Fibroblast of gingiva (primary cell): Measurements from ENCODE around the gene LAMTOR5.
A peak's percentile ranks its signal among the peaks of the same experiment; 100 is the strongest.
"Not testable (repeated sequence)": the region's sequence is repeated elsewhere in the genome, so short reads cannot be mapped to it uniquely, and the experiment has no call there.

ENCODE experiments used
- DNase-seq: peaks from one replicate; pipeline ENCODE4 v3.0.0-alpha.2; 2011; ENCODE audit warnings: low read depth

LAMTOR5 gene

DNA sequence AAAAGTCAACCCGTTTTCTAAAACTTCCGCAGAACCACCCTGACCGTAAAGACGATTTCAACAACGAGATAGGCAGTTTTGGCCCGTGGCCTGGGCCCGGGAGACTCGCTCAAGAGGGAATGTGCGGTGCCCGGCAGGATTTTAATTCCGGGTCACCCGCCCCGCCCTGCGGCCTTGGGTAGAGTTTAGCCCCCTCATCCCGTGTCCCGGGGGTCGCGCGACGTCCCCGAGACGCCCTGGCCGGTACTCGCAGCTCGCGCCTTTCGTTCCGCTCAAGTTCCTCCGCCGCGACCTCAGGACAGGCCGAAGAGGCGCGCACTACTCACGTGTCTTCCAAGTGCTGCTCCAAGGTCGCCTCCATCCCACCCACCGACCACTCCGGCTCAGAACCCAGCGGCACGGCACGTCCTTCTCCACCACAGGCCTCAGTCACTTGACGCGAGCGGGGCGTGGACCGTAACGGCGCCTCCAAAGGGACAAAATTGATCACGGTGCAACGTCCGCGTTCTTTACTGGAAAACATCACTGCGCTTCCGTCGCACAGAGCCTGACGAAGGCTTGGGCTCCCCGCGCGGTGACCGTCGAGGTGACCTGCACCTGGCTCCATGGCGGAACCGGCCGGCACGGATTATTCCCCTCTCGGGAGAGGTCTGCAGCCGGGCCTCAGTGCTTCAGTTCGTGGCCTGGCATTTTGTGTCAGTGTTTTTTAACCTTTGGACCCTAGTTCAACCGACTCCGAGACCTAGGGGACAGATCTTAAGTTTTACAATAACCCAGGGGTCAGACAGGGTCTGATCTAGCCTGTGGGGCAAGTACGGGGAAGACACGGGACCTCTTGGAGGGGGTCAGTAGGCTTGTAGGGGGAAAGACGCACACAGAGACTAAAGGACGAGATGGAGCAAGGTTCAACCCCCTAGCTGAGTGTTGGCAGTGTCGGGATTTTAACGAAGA lies at the start of gene LAMTOR5:
Gene LAMTOR5, minus strand, starts transcription at position 435 of the 951 bp plus-strand sequence. Its CDS starts 74 bp downstream, at position 361.
- peak; percentile 94 for DNase-seq

DNA sequence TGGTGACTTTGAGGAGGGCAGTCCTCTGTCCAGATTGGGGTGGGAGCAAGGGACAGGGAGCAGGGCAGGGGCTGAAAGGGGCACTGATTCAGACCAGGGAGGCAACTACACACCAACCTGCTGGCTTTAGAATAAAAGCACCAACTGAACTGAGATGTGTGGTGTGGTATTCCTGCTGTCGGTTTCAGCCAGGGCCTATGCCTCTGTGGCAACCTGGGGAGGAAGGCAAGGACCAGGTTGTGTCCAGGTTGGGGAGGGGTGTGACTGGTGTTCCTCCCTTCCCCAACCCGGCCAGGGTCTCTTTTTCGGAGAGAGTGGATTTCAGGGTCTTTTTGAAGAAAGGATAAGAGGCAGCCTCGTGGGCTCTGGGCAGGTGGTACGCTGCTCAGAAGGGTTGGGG lies 49.7 kb upstream of the LAMTOR5 start:
- DNase-seq = no peak

DNA sequence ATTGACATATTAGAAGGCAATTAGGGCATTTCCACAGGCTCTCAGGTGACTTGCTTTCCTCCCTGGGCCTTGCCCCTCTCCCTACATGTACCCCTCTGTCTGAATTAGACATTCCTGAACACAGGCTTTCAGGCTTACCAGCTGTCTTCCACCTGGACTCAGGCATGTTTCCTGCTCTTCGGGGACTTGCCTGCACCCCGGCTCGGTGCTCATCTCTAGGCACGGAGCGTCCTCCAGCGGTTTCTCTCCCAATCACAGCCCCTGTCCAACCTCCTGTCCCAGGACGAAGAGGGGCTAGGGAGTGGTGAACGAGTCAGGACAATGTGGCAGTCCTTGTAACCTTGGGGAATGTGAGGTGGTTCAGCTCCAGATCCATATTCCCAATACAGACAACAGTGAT lies 47.7 kb upstream of the LAMTOR5 start:
- no peak for DNase-seq

DNA sequence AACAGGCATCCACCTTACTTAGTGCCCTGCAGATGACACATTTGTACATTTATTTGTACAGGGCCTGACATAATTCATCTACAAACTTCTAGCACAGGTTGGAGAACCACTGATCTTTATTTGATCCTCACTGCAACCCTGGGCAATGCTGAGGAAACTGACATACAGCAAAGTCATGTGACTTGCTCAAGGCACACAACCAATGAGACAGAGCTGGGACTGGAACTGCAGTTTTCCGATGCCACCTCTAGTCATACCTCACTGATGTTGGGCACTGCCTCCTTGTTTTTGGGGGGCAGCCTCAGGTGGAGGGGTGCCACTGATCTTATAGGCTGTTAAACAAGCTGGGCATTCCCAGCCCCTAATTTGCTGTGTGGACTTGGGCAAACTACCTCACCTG lies 46.8 kb upstream of the LAMTOR5 start:
- no peak for DNase-seq

DNA sequence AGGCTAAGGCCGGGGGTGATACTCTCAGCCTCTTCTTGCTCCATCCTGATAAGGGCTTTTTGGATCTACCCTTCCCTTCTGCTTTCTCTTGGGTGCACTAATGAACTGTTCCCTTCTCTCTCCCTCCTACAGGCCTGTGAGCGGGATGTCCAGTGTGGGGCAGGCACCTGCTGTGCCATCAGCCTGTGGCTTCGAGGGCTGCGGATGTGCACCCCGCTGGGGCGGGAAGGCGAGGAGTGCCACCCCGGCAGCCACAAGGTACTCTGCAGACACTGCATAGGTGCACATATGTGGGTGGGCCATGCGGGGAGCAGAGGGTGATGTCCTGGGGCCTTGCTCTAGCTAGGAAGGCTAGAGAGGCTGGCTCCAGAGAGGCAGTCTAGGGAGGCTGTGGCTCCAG lies 46.3 kb upstream of the LAMTOR5 start:
- no peak for DNase-seq

DNA sequence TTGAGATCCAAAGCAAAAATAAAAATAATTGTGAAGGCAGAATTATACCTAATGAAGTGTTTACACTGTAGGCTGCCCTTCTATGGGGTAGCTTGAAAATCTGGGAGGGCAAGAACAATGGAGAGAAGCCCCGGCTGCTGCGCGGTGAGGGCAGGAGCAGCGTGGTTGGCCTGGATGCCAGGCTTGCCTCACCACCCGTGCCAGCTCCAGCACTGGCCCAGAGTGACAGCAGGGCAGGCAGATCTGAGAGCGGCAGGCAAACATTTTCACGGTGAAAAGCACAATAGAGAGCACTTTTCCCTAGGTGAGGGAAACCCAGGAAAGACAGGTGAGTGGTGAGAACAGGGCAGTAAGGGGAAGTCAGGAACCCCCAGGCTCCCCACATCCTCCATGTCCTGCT lies 44.8 kb upstream of the LAMTOR5 start:
- no peak for DNase-seq

DNA sequence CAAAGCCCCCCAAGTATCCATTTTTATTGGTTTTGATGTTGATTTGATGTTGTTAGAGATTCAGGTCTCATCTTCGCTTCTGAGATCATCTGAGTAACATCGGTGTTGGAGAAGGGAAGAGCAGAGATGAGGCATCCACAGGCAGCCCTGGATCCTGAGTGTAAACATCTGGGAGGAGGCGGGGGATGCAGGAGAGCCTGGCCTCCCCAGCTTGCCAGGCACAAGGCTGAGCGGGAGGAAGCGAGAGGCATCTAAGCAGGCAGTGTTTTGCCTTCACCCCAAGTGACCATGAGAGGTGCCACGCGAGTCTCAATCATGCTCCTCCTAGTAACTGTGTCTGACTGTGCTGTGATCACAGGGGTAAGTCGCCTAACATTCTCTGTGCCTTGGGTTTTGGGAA lies 43.4 kb upstream of the LAMTOR5 start, which contains the start of gene PROK1:
Gene PROK1, plus strand, starts transcription at position 221 of the 400 bp plus-strand sequence. Its CDS starts 68 bp downstream, at position 289.
- no peak for DNase-seq

DNA sequence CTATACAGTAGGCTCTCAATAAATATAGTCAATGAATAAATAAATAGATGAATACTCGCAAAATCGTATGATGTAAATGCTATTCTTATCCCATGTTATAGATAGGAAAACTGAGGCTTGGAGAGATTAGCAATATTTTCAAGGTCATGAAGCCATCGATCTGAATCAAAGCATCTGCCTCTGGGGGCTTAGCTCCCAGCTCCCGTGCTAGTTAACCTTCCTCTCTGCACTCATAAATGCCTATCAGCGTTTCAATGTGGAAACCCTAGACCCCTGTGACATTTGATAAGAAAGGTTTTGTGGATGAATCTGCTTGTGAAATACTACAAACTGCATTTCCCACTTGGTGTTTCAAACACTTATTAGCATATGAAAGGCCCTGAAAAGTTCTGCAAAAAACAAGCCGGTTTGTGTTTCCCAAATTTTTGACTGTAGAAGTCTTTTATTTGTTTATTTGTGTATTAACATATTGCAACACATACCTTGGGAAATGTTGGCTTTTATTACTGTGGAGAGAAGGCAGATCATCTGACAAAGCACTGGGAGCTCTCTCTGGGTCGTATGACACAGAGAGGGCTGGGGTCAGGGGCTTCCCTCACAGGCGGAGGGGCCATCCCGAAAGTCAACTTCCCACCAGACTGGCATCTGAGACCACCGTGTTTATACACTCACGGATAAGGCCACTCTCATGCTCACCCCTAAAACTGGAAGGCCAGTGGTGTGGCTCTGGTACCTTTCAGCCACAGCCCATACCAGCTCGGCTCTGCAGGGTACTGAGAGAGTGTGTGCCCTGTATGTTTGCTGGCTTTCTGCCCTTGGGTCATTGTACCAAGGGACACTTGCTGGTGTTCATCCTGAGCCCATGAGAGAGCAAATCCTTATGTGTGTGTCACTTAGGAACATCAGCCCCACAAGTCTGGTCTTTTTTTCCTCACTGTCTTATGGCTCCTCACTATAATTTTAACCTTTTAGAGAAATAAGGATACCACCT lies 42.5 kb upstream of the LAMTOR5 start:
- DNase-seq = peak; percentile 55

DNA sequence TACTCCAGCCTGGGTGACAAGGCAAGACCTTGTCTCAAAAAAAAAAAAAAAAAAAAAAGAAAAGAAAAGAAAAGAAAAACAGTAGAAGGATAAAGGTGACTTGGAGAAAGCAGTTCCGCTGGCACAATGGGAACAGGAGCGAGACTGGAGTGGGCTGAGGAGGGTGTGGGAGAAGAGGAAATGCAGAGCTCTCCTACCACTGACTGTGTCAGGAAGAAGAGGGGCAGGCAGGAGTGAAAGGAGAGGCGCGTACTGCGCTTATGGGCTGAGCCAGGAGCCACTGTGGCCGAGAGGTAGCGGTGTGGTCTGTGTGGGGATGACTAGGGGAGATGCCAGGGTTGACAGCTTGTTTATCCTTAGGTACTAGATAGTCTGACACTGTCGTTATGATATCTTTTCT lies 37.1 kb upstream of the LAMTOR5 start:
- DNase-seq = no peak

DNA sequence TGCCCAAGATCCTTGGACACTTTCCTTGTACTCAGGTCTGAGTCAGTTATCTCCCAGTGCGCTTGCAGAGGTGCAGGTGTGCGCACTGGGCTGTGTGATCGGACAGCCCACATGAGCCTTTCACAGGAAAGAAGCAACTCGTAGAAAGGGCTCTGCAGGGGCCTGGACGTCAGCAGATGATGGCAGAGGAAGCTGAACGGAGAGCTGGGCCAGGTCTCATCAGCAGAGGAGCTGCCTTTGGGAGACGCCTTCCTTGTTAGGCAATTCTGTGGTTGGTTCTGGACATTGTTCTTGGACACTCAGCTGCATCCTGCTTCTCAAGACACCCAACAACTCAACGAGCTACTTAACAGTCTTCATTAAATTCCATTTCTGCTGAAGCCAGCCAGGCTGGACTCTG lies 36.0 kb upstream of the LAMTOR5 start:
- no peak for DNase-seq

DNA sequence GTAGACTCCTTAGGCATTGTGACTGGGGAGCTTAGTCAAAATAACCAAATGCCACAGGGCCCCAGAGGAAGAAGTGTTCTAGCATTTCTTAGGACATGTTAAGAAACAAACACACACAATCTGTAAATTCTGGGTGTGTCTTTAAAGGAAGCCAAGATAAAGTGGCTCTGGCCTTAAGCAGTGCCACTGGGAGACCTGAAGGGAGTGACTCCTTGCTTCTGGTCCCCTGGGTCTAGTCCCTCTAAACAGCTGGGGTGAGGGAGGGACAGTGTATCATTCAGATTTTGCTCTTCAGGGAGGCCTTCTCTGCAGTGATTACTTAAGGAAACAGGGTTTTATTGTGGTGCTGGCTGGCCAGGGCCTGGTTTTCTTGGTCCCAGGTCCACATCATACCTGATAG lies 34.4 kb upstream of the LAMTOR5 start:
- no peak for DNase-seq

DNA sequence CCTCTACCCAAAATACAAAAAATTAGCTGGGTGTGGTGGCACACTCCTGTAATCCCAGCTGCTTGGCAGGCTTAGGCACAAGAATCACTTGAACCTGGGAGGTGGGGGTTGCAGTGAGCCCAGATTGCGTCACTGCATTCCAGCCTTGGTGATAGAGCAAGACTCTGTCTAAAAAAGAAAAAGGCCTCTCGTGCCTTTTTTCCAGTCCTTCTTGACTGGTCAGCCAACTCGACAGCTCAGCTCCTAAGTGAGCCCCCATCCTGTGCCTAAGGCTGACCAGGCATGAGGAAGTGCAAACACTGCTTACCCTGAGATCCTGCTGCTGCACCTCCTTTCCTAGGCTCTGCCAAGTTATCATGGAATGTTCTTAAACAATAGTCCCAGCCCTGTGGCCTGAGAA lies 33.4 kb upstream of the LAMTOR5 start:
- DNase-seq = peak; percentile 50

DNA sequence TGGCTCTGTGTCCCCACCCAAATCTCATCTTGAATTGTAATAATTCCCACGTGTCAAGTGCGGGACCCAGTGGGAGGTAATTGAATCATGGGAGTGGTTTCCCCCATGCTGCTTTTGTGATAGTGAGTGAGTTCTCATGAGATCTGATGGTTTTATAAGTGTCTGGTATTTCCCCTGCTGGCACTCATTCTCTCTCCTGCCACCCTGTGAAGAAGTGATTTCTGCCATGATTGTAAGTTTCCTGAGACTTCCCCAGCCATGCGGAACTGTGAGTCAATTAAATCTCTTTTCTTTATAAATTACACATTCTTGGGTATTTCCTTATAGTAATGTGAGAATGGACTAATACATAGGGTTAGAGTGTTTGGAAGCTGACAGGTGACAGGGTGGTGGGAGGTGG lies 32.4 kb upstream of the LAMTOR5 start:
- not testable (repeated sequence) for DNase-seq

DNA sequence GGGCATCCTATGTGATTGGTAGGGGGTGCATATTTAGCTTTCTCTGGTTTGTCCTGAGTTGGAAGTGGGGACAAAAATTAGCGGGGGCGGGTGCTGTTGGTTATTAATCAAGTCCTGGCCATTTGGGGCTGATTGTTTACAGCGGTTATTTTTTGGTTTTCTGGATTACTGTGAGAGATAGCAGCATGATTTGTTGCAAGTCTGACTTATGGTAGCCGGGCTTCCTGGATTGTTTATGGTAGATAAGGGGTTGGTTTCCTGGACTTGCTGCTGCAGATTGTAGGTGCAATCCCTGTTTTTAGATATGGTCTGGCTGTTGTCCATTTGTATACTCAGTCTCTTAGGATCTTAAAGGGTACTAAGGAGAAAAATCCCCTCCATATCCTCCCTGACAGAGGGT lies 31.4 kb upstream of the LAMTOR5 start:
- DNase-seq = no peak

DNA sequence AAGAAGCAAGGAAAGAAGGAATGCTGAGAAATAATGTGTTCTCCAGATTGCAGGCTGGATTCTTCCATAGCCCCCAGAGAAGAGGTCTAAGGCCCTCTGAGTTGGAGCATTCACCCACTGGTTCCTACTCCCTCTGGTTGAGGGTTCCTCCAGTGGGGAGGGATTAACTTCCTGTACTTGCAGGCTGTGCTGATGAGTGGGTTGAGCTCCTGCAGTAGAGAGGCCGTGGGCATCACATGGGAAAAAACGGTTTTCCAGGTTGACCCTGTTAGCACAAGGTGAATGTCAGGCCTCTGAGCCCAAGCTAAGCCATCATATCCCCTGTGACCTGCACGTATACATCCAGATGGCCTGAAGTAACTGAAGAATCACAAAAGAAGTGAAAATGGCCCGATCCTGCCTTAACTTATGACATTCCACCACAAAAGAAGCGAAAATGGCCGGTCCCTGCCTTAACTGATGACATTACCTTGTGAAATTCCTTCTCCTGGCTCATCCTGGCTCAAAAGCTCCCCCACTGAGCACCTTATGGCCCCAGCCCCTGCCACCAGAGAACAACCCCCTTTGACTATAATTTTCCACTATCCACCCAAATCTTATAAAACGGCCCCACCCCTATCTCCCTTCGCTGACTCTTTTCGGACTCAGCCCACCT lies 30.3 kb upstream of the LAMTOR5 start:
- not testable (repeated sequence) for DNase-seq

DNA sequence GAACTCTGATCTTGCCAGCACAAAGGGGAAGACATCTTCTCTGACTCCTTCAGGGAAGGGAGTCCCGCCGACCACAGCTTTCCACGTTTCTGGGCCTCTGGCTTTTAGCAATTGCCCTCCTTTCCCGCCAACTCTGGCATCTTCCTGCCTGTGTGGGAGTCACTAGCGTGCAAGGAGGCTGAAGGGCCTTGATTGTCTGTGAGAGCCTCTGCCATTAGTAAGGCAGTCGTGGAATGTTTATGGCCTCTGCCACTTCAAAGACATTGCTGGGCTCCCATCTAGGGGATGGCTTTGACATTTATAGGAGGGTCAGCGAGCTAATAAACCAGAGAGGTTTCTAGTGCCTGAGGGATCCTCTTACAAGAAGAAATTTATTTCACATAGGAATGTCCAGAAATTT lies 29.1 kb upstream of the LAMTOR5 start:
- no peak for DNase-seq

DNA sequence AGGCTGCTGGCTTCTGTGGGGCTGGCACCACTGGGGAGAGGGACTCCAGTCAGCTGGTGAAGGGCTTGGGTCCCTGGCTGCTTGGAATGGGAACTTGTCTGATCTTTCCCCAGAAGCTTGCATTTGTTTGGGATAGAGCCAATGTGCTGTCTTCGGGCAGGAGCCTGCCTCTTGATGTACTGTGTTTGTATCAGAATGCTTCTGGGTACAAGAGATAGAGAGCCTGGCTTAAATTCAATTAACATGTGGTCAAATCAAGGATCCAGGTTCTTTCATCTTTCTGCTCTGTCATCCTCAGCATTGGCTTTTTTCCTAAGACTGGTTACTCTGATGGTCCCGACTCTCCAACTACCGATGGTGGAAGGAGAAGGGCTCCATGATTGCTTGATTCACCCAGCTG lies 27.5 kb upstream of the LAMTOR5 start:
- no peak for DNase-seq

DNA sequence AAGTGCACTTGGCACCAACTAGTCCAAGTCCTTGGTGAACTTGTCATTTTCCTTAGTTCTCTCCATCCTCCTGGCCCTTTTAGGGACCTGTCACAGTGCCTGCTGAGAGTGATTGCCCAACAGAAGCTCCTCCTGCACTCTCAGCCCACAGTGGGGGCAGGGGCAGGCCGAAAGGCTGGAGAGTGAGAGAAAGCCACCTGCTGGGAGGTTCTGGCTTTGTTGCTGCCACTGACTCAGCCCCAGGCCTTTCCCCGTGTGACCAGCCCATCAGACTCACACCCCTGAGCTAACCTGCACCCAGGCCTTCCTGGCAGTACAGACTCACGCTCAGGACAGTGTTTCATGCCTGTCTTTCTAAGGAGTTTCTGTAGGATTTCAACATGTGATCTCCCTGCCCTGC lies 26.3 kb upstream of the LAMTOR5 start:
- no peak for DNase-seq

DNA sequence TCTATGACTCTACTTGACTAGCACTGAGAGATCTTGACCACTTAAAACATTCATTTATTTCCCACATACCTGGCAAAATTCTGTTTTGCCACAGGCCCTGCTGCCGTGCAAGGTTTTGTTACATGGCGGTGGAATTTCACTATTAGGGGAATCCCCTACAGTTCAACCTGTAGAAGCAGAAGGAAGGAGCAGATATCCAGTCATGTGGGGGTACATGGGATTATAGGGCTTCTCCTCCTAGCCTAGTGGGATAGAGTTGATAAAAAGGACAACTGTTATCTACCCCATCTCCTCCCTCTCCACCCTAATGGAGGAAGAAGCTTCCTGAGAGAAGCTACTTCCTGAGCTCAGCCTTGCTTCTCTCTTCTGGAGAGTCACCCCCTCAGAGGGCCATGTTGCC lies 25.7 kb upstream of the LAMTOR5 start:
- no peak for DNase-seq

DNA sequence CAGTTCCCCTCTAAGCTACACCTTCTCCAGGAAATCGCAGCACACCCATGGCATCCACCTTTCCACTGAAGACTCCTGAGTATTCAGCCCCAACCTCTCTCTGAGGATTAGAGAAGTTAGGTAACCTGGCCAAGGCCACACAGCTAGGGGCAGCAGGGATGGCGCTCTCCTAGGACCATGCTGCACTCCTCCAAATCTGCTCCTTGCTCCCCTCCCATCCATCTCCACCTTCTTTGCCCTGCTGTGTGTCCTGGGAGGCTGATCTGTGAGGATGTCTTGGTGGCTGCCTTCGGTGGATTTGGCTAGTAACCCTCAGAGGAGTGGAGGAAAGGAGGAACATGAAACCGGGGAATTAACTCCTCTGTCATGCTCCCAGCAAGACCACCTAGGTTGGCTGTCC lies 23.4 kb upstream of the LAMTOR5 start:
- no peak for DNase-seq

DNA sequence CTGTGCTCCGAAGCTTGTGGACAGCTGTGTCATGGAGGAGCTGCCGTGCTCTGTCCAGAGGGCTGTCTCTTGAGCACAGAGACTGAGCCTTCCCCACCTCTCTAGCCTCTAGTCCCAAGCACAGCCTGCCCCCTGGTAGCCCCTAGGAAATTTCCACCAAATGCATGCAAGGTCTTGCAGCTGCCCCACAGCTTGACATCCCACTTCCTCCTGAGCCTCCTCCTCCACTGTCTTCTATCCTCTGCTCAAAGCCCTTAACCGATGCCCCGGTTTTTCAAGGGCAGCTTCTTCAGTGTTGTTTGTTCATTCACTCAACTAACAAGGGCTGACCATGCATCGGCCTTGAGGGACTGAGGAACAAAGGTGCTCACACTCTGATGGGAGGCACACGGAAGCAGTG lies 22.9 kb upstream of the LAMTOR5 start:
- no peak for DNase-seq

DNA sequence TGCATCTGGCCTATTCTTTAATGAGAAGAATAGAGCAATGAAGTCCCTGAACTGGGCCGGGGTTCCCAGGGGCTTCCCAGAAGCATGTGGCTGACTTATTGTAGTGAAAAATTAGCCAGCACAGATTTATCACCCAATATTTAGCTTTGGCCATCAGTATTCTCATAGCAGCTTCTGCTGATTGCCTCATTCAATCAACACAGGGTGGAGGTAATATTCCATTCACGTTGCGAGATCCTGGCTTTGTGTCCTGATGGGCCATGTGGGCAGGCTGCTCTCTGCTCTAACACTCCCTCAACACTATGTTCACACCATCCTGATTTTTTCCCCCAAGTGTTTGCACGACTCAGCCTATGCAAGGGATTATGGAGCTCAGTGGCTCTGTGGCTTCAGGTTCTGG lies 21.5 kb upstream of the LAMTOR5 start:
- DNase-seq = no peak
